Right lobe of liver (tissue), 4 donors: ENCODE measurements around the gene ADCY1.

Source experiments
- CTCF ChIP-seq, 4 donors: fragments of 200-600 bp in 3 of 4; fragments of 450-650 bp in 1 of 4; IDR thresholded peaks; one replicate each; pipeline versions ENCODE4 v1.5.1 to v1.8.0; 2016 to 2022; ENCODE audit warnings: antibody characterized with exemption in 4 of 4, mild to moderate bottlenecking in 2 of 4
- POLR2A ChIP-seq: fragments of 450-650 bp; IDR thresholded peaks from one replicate; pipeline ENCODE4 v1.6.1; 2017; ENCODE audit warnings: antibody characterized with exemption, mild to moderate bottlenecking
- donor health status: DM: no; HTN: no; CAD: no.
- donor health status: DM: no; HTN: no; CAD: no.
- donor health status: DM: no; HTN: yes; CAD: no.

GRCh38 chr7:45574416-45574668 lies 174 bp downstream of the ADCY1 start:
- TF ChIP-seq CTCF (IDR thresholded peaks at IDR 0.05): no peak
- no peak for TF ChIP-seq POLR2A
